22Rv1 (cell line): ENCODE data around the gene FAM76A.
"Not testable (repeated sequence)": the region's sequence is repeated elsewhere in the genome, so short reads cannot be mapped to it uniquely, and the experiment has no call there.

ENCODE experiments used
- H3K27ac ChIP-seq: fragments of 450-650 bp; 2 replicates; pipeline ENCODE4 v1.5.1; 2017
- CTCF ChIP-seq: fragments of 450-650 bp; IDR thresholded peaks from 2 replicates; pipeline ENCODE4 v1.5.1; 2017; ENCODE audit warnings: mild to moderate bottlenecking
- ZFX ChIP-seq: fragments of 450-650 bp; IDR thresholded peaks from 2 replicates; pipeline ENCODE4 v1.6.1; 2017; ENCODE audit warnings: antibody characterized with exemption, borderline replicate concordance

FAM76A gene

GRCh38 chr1:27784700-27785099, 58.9 kb downstream of the FAM76A start:
- no peak for TF ChIP-seq ZFX
- no peak for TF ChIP-seq CTCF
- H3K27ac ChIP-seq, result no peak overlapping the region

- TF ChIP-seq ZFX (no peak), CTCF (no peak)
- H3K27ac ChIP-seq, result no peak overlapping the region
These were observed 60.2 kb downstream of the FAM76A start for GRCh38 chr1:27785781-27786455.

GRCh38 chr1:27787895-27788294, 62.1 kb downstream of the FAM76A start:
- TF ChIP-seq ZFX (no peak), CTCF (no peak)
- H3K27ac ChIP-seq, result no peak overlapping the region

- H3K27ac ChIP-seq, result no peak overlapping the region
- no peak for TF ChIP-seq CTCF
- no peak for TF ChIP-seq ZFX
These were observed 63.8 kb downstream of the FAM76A start for GRCh38 chr1:27789540-27790041.

- not testable (repeated sequence) for H3K27ac ChIP-seq
These were observed 64.5 kb downstream of the FAM76A start for GRCh38 chr1:27790270-27790669.

- no peak overlapping the region for H3K27ac ChIP-seq
- TF ChIP-seq CTCF (no peak), ZFX (no peak)
These were observed 69.8 kb downstream of the FAM76A start for GRCh38 chr1:27795601-27796000.

- TF ChIP-seq ZFX (no peak), CTCF (no peak)
- no peak overlapping the region for H3K27ac ChIP-seq
These were observed 79.0 kb downstream of the FAM76A start for GRCh38 chr1:27804791-27805190.

GRCh38 chr1:27806758-27807157, 81.0 kb downstream of the FAM76A start:
- no peak for TF ChIP-seq CTCF
- TF ChIP-seq ZFX, result no peak
- no peak overlapping the region for H3K27ac ChIP-seq
